AG10803 (cell line): ENCODE measurements around the gene NANOS3.

Experiments
- DNase-seq: peaks from one replicate; pipeline ENCODE4 v3.0.0; 2010; ENCODE audit warnings: low read depth
- H3K4me3 ChIP-seq: 2 replicates; pipeline ENCODE4 v1.5.1; 2011; ENCODE audit warnings: mild to moderate bottlenecking, low read length, control low read depth
- CTCF ChIP-seq: conservative IDR thresholded peaks from 2 replicates; pipeline ENCODE4 v1.5.1; 2011; ENCODE audit warnings: mild to moderate bottlenecking, low read length, control low read depth, inconsistent platforms

NANOS3 gene

GRCh38 chr19:13880059-13881043 lies 3.4 kb downstream of the NANOS3 start:
- DNase-seq = peak; percentile 92
- peak overlapping the region; percentile 34 for H3K4me3 ChIP-seq
- peak; percentile 94 for TF ChIP-seq CTCF

- no peak for DNase-seq
- TF ChIP-seq CTCF = no peak
- H3K4me3 ChIP-seq = no peak overlapping the region
Measured at GRCh38 chr19:13881251-13881691, 4.3 kb downstream of the NANOS3 start.

GRCh38 chr19:13881692-13882418 lies 4.9 kb downstream of the NANOS3 start:
- DNase-seq = peak; percentile 84
- H3K4me3 ChIP-seq = no peak overlapping the region
- TF ChIP-seq CTCF = no peak

GRCh38 chr19:13882419-13882795 lies 5.5 kb downstream of the NANOS3 start:
- no peak for TF ChIP-seq CTCF
- H3K4me3 ChIP-seq = no peak overlapping the region
- DNase-seq = no peak

- H3K4me3 ChIP-seq = no peak overlapping the region
- DNase-seq = no peak
- TF ChIP-seq CTCF = no peak
Measured at GRCh38 chr19:13882836-13883235, 5.9 kb downstream of the NANOS3 start.

- DNase-seq = no peak
- TF ChIP-seq CTCF = peak; percentile 39
Measured at GRCh38 chr19:13883516-13884064, 6.7 kb downstream of the NANOS3 start.

More at GRCh38 chr19:13883516-13884064, 6.7 kb downstream of the NANOS3 start:
- H3K4me3 ChIP-seq = no peak overlapping the region
